HG03196 (cell line): ENCODE measurements around the gene FOSL1.

Experiments
- ATAC-seq: cut with Tn5 transposase; IDR thresholded peaks from one replicate; pipeline ENCODE4 v1.9.1; 2021; ENCODE audit not compliant: unreplicated experiment

FOSL1 gene

GRCh38 chr11:65864706-65865471 lies 35.3 kb downstream of the FOSL1 start:
- ATAC-seq = no peak

- ATAC-seq = no peak
Observed at GRCh38 chr11:65863889-65864705, 36.1 kb downstream of the FOSL1 start.

GRCh38 chr11:65862941-65863888 lies 37.0 kb downstream of the FOSL1 start:
- no peak for ATAC-seq

- no peak for ATAC-seq
Observed at GRCh38 chr11:65862191-65862735, 37.9 kb downstream of the FOSL1 start.

- no peak for ATAC-seq
Observed at GRCh38 chr11:65861533-65862183, 38.5 kb downstream of the FOSL1 start.

- no peak for ATAC-seq
Observed at GRCh38 chr11:65861165-65861505, 39.1 kb downstream of the FOSL1 start.

GRCh38 chr11:65860278-65861164 lies 39.7 kb downstream of the FOSL1 start, which contains the start of gene MUS81:
MUS81 (plus strand) TSS chr11:65860433; CDS start chr11:65860754, 321 bp downstream.
- peak; percentile 31 for ATAC-seq

- ATAC-seq = peak; percentile 1
Observed at GRCh38 chr11:65859812-65860277, 40.3 kb downstream of the FOSL1 start.

GRCh38 chr11:65859095-65859811 lies 40.9 kb downstream of the FOSL1 start:
- ATAC-seq = peak; percentile 50

GRCh38 chr11:65858681-65859087 lies 41.5 kb downstream of the FOSL1 start:
- ATAC-seq = no peak

GRCh38 chr11:65857853-65858680 lies 42.1 kb downstream of the FOSL1 start, which contains the start of gene CFL1:
CFL1 (minus strand) TSS chr11:65858180; CDS start chr11:65858099, 81 bp downstream.
- peak; percentile 53 for ATAC-seq

GRCh38 chr11:65857500-65857852 lies 42.7 kb downstream of the FOSL1 start:
- peak; percentile 0 for ATAC-seq

- peak; percentile 26 for ATAC-seq
Observed at GRCh38 chr11:65856689-65857499, 43.3 kb downstream of the FOSL1 start.

- ATAC-seq = no peak
Observed at GRCh38 chr11:65855927-65856363, 44.2 kb downstream of the FOSL1 start.

GRCh38 chr11:65854852-65855837 lies 45.0 kb downstream of the FOSL1 start:
- no peak for ATAC-seq
